Esophagus muscularis mucosa (tissue), 4 donors: Measurements from ENCODE around the gene GLO1. TPM values are rescaled to one million over a fixed set of nuclear protein-coding genes. Genes with fewer than 3 reads are reported as not detected.

Experiments
- DNase-seq: peaks from one replicate; pipeline ENCODE4 v3.0.0-alpha.2; 2017; ENCODE audit errors: extremely low spot score
- H3K27ac ChIP-seq, 4 donors: fragments of 200-600 bp; sonication (generic); replicated peaks in 1 of 4; 1 replicate in 3 of 4; 2 replicates in 1 of 4; pipeline ENCODE4 v1.5.1; 2016 to 2019; ENCODE audit warnings: mild to moderate bottlenecking in 1 of 4
- H3K27me3 ChIP-seq, 4 donors: fragments of 200-600 bp; sonication (generic); one replicate each; pipeline versions ENCODE4 v1.5.1 to v1.6.0; 2016 to 2019
- H3K36me3 ChIP-seq, 4 donors: fragments of 200-600 bp; sonication (generic); one replicate each; pipeline ENCODE4 v1.5.1; 2016 to 2019
- H3K4me1 ChIP-seq, 4 donors: fragments of 200-600 bp; sonication (generic); one replicate each; pipeline ENCODE4 v1.5.1; 2016 to 2019
- H3K4me3 ChIP-seq, 4 donors: fragments of 200-600 bp; sonication (generic); 1 replicate in 2 of 4; 2 replicates in 2 of 4; pipeline ENCODE4 v1.5.1; 2016 to 2019; ENCODE audit warnings: mild to moderate bottlenecking in 4 of 4, moderate library complexity in 1 of 4
- H3K9me3 ChIP-seq, 4 donors: fragments of 200-600 bp; sonication (generic); 1 replicate in 3 of 4; 2 replicates in 1 of 4; pipeline ENCODE4 v1.5.1; 2016 to 2019
- CTCF ChIP-seq, 3 experiments: fragments of 200-600 bp in 2 of 3; fragments of 450-650 bp in 1 of 3; sonication (generic) in 2 of 3; IDR thresholded peaks; one replicate each; pipeline ENCODE4 v1.5.1; 2017 to 2019; ENCODE audit warnings: antibody characterized with exemption in 3 of 3, mild to moderate bottlenecking in 2 of 3, moderate library complexity in 1 of 3
- EP300 ChIP-seq: sonication (generic); formaldehyde crosslinking; IDR thresholded peaks from one replicate; pipeline ENCODE4 v1.6.1; 2017; ENCODE audit warnings: antibody characterized with exemption
- POLR2A ChIP-seq: fragments of 450-650 bp; IDR thresholded peaks from one replicate; pipeline ENCODE4 v1.6.1; 2017; ENCODE audit warnings: antibody characterized with exemption, moderate library complexity, mild to moderate bottlenecking, low read depth
- POLR2AphosphoS5 ChIP-seq, 2 donors: sonication (generic); formaldehyde crosslinking; IDR thresholded peaks; one replicate each; pipeline ENCODE4 v1.6.1; 2017; ENCODE audit warnings: antibody characterized with exemption in 2 of 2
- WGBS: methylation state at CpG from one replicate; pipeline ENCODE4 v1.1.5; 2018; 5-methylcytosine and 5-hydroxymethylcytosine counted together
- intact Hi-C: fragments of 100-400 bp; cut with DNase I; formaldehyde crosslinking; loops from one replicate; pipeline ENCODE4 v1.15.1; 2023
- total RNA-seq, 4 donors: library from RNA; depleted of rRNA; stranded (reverse); fragments of >200 nt; gene quantifications; one replicate each; pipeline versions ENCODE4 v1.1.0 to v1.2.1, GENCODE V29; 2016

GLO1 gene
- total RNA-seq, 4 donors from 2014 or later: 61.5 to 92.5 (median 70.4) TPM

DNA sequence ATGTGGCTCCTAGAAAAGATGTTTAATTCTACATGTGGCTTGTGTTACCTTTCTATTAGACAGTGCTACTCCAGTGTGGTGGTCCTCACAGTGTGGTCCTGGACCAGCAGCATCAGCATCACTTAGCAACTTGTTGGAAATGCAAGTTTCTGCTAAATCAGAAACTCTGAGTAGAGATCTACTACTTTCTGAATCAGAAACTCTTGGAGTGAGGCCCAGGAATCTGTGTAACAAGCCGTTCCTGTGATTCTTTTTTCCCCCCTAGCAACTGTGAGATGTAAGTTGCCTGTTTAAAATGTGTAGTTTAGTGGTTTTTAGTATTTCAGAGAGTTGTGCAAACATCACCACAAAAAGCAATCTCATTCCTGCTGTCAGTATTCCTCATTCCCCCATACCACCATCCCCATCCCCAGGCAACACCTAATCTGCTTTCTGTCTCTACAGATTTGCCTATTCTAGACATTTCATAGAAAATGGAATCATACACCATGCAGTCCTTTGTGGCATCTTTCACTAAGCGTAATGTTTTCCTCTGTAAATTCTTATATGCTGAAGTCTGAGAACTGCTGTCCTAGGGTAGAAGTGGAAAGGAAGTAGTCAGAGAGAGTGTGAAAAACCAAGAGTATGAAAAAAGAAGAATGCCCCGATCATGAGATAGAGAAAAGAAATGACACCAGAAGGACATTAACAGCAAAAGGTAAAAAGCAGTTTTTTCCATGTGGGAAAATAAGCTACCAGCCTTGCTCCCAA lies 44.4 kb downstream of the GLO1 start:
- WGBS: 93% methylated on average over 3 of the region's 3 CpGs
- TF ChIP-seq POLR2AphosphoS5 (IDR thresholded peaks at IDR 0.05) (no peak), CTCF (IDR thresholded peaks at IDR 0.05) (no peak), POLR2A (no peak), EP300 (no peak)

GRCh38 chr6:38656896-38657295 lies 46.0 kb downstream of the GLO1 start:
- H3K4me3 ChIP-seq: no peak overlapping the region
- TF ChIP-seq POLR2A (no peak), CTCF (IDR thresholded peaks at IDR 0.05) (no peak), EP300 (no peak), POLR2AphosphoS5 (IDR thresholded peaks at IDR 0.05) (no peak)
- H3K27ac ChIP-seq: no peak overlapping the region
- intact Hi-C loops: no loop called here
- WGBS: 100% methylated on average over 1 of the region's 1 CpG
- H3K36me3 ChIP-seq: peaks cover 4 to 25% (median 17%) of the 10 kb centered on the region in 4 donors
- no peaks in the 10 kb centered on the region for H3K27me3 ChIP-seq
- H3K9me3 ChIP-seq: no peaks in the 10 kb centered on the region
- no peaks in the 10 kb centered on the region for H3K4me1 ChIP-seq
- no peak for DNase-seq

More for the DNA sequence above, 44.4 kb downstream of the GLO1 start:
- H3K27me3 ChIP-seq: no peaks in the 10 kb centered on the region
- intact Hi-C loops: no loop called here
- H3K4me3 ChIP-seq: no peak overlapping the region
- H3K27ac ChIP-seq: no peak overlapping the region
- H3K4me1 ChIP-seq: no peaks in the 10 kb centered on the region
- DNase-seq: no peak
- H3K36me3 ChIP-seq: peaks cover 4 to 25% (median 17%) of the 10 kb centered on the region in 4 donors
- no peaks in the 10 kb centered on the region for H3K9me3 ChIP-seq

GRCh38 chr6:38654263-38654662 lies 48.7 kb downstream of the GLO1 start:
- peaks cover 3 to 21% (median 13%) of the 10 kb centered on the region in 4 donors for H3K36me3 ChIP-seq
- intact Hi-C loops: no loop called here
- no peak overlapping the region for H3K27ac ChIP-seq
- WGBS: 98% methylated on average over 2 of the region's 2 CpGs
- DNase-seq: no peak
- no peaks in the 10 kb centered on the region for H3K9me3 ChIP-seq
- H3K27me3 ChIP-seq: no peaks in the 10 kb centered on the region
- no peaks in the 10 kb centered on the region for H3K4me1 ChIP-seq
- TF ChIP-seq POLR2A: no peak
- TF ChIP-seq POLR2AphosphoS5 (IDR thresholded peaks at IDR 0.05): no peak
- no peak for TF ChIP-seq EP300
- no peak for TF ChIP-seq CTCF (IDR thresholded peaks at IDR 0.05)
- no peak overlapping the region for H3K4me3 ChIP-seq

DNA sequence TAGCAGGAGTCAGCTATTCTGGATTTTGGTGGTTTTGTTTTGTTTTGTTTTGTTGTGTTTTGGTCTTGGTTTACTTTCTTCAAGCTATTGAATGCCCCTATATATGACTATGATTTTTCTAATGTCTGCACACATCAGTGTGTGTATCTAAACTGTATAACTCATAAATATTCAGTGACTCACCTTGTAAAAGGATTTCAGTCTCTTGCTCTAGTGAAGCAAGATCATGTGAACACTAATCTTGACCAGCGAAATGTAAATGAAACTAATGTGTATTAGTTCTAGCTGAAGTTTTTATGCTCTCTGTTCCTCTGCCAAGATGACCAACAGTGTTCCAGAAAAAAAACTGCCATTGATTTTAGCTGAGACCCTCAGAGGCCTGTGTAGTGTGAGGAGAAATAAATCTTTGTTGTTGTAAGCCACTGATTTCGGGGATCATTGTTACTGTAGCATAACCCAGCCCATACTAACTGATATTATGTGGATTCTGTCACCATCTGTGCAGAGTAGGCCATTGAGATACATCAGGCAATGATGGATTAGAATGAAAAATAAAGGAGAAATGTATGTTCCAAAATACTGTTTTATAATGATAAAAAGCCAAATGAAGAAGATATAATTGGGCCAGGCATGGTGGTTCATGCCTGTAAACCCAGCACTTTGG lies 51.7 kb downstream of the GLO1 start:
- 97% methylated on average over 2 of the region's 2 CpGs for WGBS
- no peak for DNase-seq
- no peaks in the 10 kb centered on the region for H3K9me3 ChIP-seq
- intact Hi-C loops: no loop called here
- no peak for TF ChIP-seq CTCF (IDR thresholded peaks at IDR 0.05)
- no peak for TF ChIP-seq EP300
- no peak for TF ChIP-seq POLR2AphosphoS5 (IDR thresholded peaks at IDR 0.05)
- no peak for TF ChIP-seq POLR2A
- no peaks in the 10 kb centered on the region for H3K4me1 ChIP-seq
- H3K27ac ChIP-seq: no peak overlapping the region
- H3K4me3 ChIP-seq: no peak overlapping the region
- H3K36me3 ChIP-seq: peaks cover 0 to 6% (median 0%) of the 10 kb centered on the region in 4 donors
- no peaks in the 10 kb centered on the region for H3K27me3 ChIP-seq
